B cell (primary cell): ENCODE results near the gene ARTN. TPM values are rescaled to one million over a fixed set of nuclear protein-coding genes. Genes with fewer than 3 reads are reported as not detected.

Experiments
- ATAC-seq: fragments of 200-7000 bp; cut with Tn5 transposase; one replicate; pipeline ENCODE4 v1.10.0; 2021; ENCODE audit warnings: low read depth, mild to moderate bottlenecking, moderate number of reproducible peaks, moderate library complexity
- CTCF ChIA-PET: fragments of 350-600 bp; sonication (Branson Sonifier 250); formaldehyde crosslinking; loops from one replicate; lab custom pipeline; 2021; ENCODE audit warnings: antibody characterized with exemption, inconsistent platforms; lab: Charles Lee
- POLR2A ChIA-PET: fragments of 350-600 bp; sonication (Branson Sonifier 250); formaldehyde crosslinking; loops from one replicate; lab custom pipeline; 2021; ENCODE audit warnings: antibody characterized with exemption; lab: Charles Lee
- DNase-seq: peaks from one replicate; pipeline ENCODE4 v3.0.0; 2013
- H2AFZ ChIP-seq: 2 replicates; pipeline ENCODE4 v1.6.1; 2012; ENCODE audit warnings: mild to moderate bottlenecking, low read depth, low read length; ENCODE audit not compliant: insufficient read depth, poor library complexity, severe bottlenecking
- H3K27ac ChIP-seq, 2 donors: 1 replicate in 1 of 2; 2 replicates in 1 of 2; pipeline ENCODE4 v1.5.1; 2012 to 2013; ENCODE audit warnings: low read length in 2 of 2, mild to moderate bottlenecking in 2 of 2, moderate library complexity in 1 of 2
- H3K27me3 ChIP-seq, 4 experiments: fragments of 200-600 bp in 1 of 4; sonication (generic) in 1 of 4; replicated peaks in 1 of 4; 1 replicate in 2 of 4; 2 replicates in 2 of 4; pipeline versions ENCODE4 v1.6.1 to v1.7.0; 2013 to 2016; ENCODE audit warnings: low read length in 3 of 4, mild to moderate bottlenecking in 2 of 4, mixed read lengths in 1 of 4, moderate library complexity in 1 of 4; ENCODE audit not compliant: insufficient read depth in 4 of 4, control insufficient read depth in 3 of 4; ENCODE audit errors: control extremely low read depth in 1 of 4
- H3K36me3 ChIP-seq, 2 experiments: replicated peaks in 1 of 2; 1 replicate in 1 of 2; 2 replicates in 1 of 2; pipeline versions ENCODE4 v1.6.1 to v1.7.1; 2013; ENCODE audit warnings: low read length in 1 of 2; ENCODE audit not compliant: insufficient read depth in 2 of 2, control insufficient read depth in 1 of 2; ENCODE audit errors: control extremely low read depth in 1 of 2, extremely low read depth in 1 of 2
- H3K4me1 ChIP-seq, 2 donors: fragments of 200-600 bp in 1 of 2; sonication (generic) in 1 of 2; 1 replicate in 1 of 2; 2 replicates in 1 of 2; pipeline versions ENCODE4 v1.5.1 to v1.6.1; 2013 to 2017; ENCODE audit warnings: low read length in 2 of 2; ENCODE audit not compliant: control insufficient read depth in 2 of 2, insufficient read depth in 2 of 2
- H3K4me2 ChIP-seq: replicated peaks from 2 replicates; pipeline ENCODE3; 2012; ENCODE audit warnings: mild to moderate bottlenecking, low read depth, low read length; ENCODE audit not compliant: poor library complexity, severe bottlenecking
- H3K4me3 ChIP-seq, 5 experiments: fragments of 200-600 bp in 1 of 5; sonication (generic) in 1 of 5; 1 replicate in 3 of 5; 2 replicates in 2 of 5; pipeline versions ENCODE4 v1.5.1 to v1.7.0; 2011 to 2016; ENCODE audit warnings: low read length in 4 of 5, mild to moderate bottlenecking in 4 of 5, low read depth in 2 of 5, control low read depth in 1 of 5, moderate library complexity in 1 of 5; ENCODE audit not compliant: insufficient read depth in 1 of 5; ENCODE audit errors: control extremely low read depth in 1 of 5, extremely low read depth in 1 of 5
- H3K79me2 ChIP-seq: fragments of 200-600 bp; sonication (generic); one replicate; pipeline ENCODE4 v1.6.0; 2016; ENCODE audit warnings: low read length; ENCODE audit not compliant: control insufficient read depth, insufficient read depth
- H3K9ac ChIP-seq: fragments of 200-600 bp; sonication (generic); 2 replicates; pipeline ENCODE4 v1.6.1; 2017; ENCODE audit warnings: mild to moderate bottlenecking, low read length, moderate library complexity
- H3K9me3 ChIP-seq, 3 donors: one replicate each; pipeline versions ENCODE4 v1.6.1 to v1.7.1; 2013; ENCODE audit warnings: low read length in 2 of 3; ENCODE audit not compliant: control insufficient read depth in 2 of 3, insufficient read depth in 1 of 3; ENCODE audit errors: control extremely low read depth in 1 of 3
- H4K20me1 ChIP-seq: 2 replicates; pipeline ENCODE4 v1.6.0; 2012; ENCODE audit warnings: mild to moderate bottlenecking, low read length; ENCODE audit not compliant: insufficient read depth, control insufficient read depth, poor library complexity, severe bottlenecking
- H3K27ac Mint-ChIP-seq: one replicate; pipeline ENCODE4 v1.8.0; 2021; ENCODE audit warnings: mixed read lengths
- H3K27me3 Mint-ChIP-seq: one replicate; pipeline ENCODE4 v1.8.0; 2021; ENCODE audit warnings: mixed read lengths
- H3K4me1 Mint-ChIP-seq: one replicate; pipeline ENCODE4 v1.8.0; 2021; ENCODE audit warnings: mixed read lengths
- H3K4me3 Mint-ChIP-seq: one replicate; pipeline ENCODE4 v1.8.0; 2021; ENCODE audit warnings: mixed read lengths
- H3K9me3 Mint-ChIP-seq: one replicate; pipeline ENCODE4 v1.8.0; 2022; ENCODE audit warnings: mixed read lengths; ENCODE audit not compliant: insufficient read depth
- CTCF ChIP-seq: fragments of 200-600 bp; IDR thresholded peaks from one replicate; pipeline ENCODE4 v1.8.0; 2022; ENCODE audit warnings: antibody characterized with exemption, mild to moderate bottlenecking
- EZH2 ChIP-seq: IDR thresholded peaks from 2 replicates; pipeline ENCODE4 v1.6.1; 2012; ENCODE audit warnings: borderline replicate concordance, low read depth, mild to moderate bottlenecking, moderate library complexity, low read length; ENCODE audit not compliant: insufficient read depth, poor library complexity, severe bottlenecking
- WGBS: methylation state at CpG from one replicate; pipeline ENCODE4 v1.1.5; 2013; ENCODE audit warnings: missing lambda C conversion rate; ENCODE audit not compliant: insufficient coverage; 5-methylcytosine and 5-hydroxymethylcytosine counted together
- intact Hi-C: fragments of 100-400 bp; cut with micrococcal nuclease; formaldehyde crosslinking; loops from one replicate; pipeline ENCODE4 v1.10.0; 2022
- polyA plus RNA-seq: library from polyadenylated mRNA; depleted of rRNA; stranded (reverse); fragments of >200 nt; gene quantifications from 2 replicates; pipeline ENCODE4 v1.2.3, GENCODE V29; 2012
- total RNA-seq, 2 donors: library from RNA; stranded (reverse); fragments of 120-200 nt in 1 of 2; gene quantifications; 1 replicate in 1 of 2; 2 replicates in 1 of 2; pipeline versions ENCODE4 v1.2.3 to v1.2.4, GENCODE V29; 2013 to 2022

ARTN gene
- total and polyA plus RNA-seq, 2 donors (not counting 1 experiment from before 2014, with no cell fraction given), result 0.13 to 0.64 TPM

- ChIA-PET CTCF (interaction anchor here (0.7 to 1.7 kb wide), 3 partner anchors 23 to 36 kb away, joined by 3 to 4 read pairs (median 4); partner anchors contain the start of genes ARTN and IPO13), POLR2A (interaction anchor here (0.7 kb wide), 1 partner anchor 10 kb away, joined by 4 read pairs; no protein-coding TSS in a partner anchor)
- Histone ChIP-seq H3K9me3 (no peaks in the 10 kb centered on the region), H3K27me3 (no peaks in the 10 kb centered on the region), H4K20me1 (peaks cover 8% of the 10 kb centered on the region), H3K4me3 (peak overlapping the region in 3 of 5 experiments; percentile 62 to 93 (median 83)), H3K9ac (peak overlapping the region; percentile 81), H3K27ac (no peak overlapping the region), H3K4me2 (peak overlapping the region; percentile 96), H2AFZ (peak overlapping the region; percentile 81), H3K36me3 (peaks cover 0 to 10% of the 10 kb centered on the region in 2 experiments), H3K4me1 (peaks cover 17 to 30% of the 10 kb centered on the region in 2 donors), H3K79me2 (peaks cover 23% of the 10 kb centered on the region)
- Mint-ChIP-seq H3K4me3 (peak overlapping the region; percentile 95), H3K9me3 (no peaks in the 10 kb centered on the region), H3K4me1 (peaks cover 34% of the 10 kb centered on the region), H3K27ac (no peak overlapping the region), H3K27me3 (no peaks in the 10 kb centered on the region)
- ATAC-seq (no peak), DNase-seq (no peak)
- TF ChIP-seq EZH2 (no peak), CTCF (no peak)
- intact Hi-C loops, result loop anchor here (1.0 kb wide), 2 partner anchors 23 to 319 kb away; partner anchors contain the start of genes IPO13 and KDM4A
- WGBS, result 63% methylated on average over 6 of the region's 7 CpGs
Measured at GRCh38 chr1:43969416-43969745, 35.8 kb downstream of the ARTN start.

GRCh38 chr1:43969746-43970466, 36.3 kb downstream of the ARTN start, which contains the start of gene DPH2:
DPH2 (plus strand) TSS chr1:43970010; CDS start chr1:43970176, 166 bp downstream.
- Histone ChIP-seq H3K79me2 (peaks cover 23% of the 10 kb centered on the region), H4K20me1 (peaks cover 10% of the 10 kb centered on the region), H3K27me3 (no peaks in the 10 kb centered on the region), H3K4me3 (peak within 1 kb of the TSS; percentile 62 to 96 (median 92)), H2AFZ (peak within 1 kb of the TSS; percentile 81), H3K4me1 (peaks cover 17 to 30% of the 10 kb centered on the region in 2 donors), H3K4me2 (peak within 1 kb of the TSS; percentile 96), H3K9ac (peak within 1 kb of the TSS; percentile 81), H3K9me3 (no peaks in the 10 kb centered on the region), H3K36me3 (peaks cover 0 to 10% of the 10 kb centered on the region in 2 experiments), H3K27ac (peak within 1 kb of the TSS in 1 of 2 donors; percentile 60)
- peak; percentile 85 for ATAC-seq
- Mint-ChIP-seq H3K4me1 (peaks cover 37% of the 10 kb centered on the region), H3K27me3 (no peaks in the 10 kb centered on the region), H3K9me3 (no peaks in the 10 kb centered on the region), H3K4me3 (peak within 1 kb of the TSS; percentile 95), H3K27ac (peak within 1 kb of the TSS; percentile 79)
- ChIA-PET POLR2A (interaction anchor here (0.6 to 0.7 kb wide), 2 partner anchors 10 to 23 kb away, joined by 3 to 4 read pairs; partner anchors contain the start of gene IPO13), CTCF (interaction anchor here (0.7 to 1.7 kb wide), 4 partner anchors 23 to 36 kb away, joined by 3 to 4 read pairs (median 4); partner anchors contain the start of genes ARTN and IPO13)
- DNase-seq, result peak; percentile 95
- intact Hi-C loops, result loop anchor here (1.0 to 10.0 kb wide), 4 partner anchors 24 to 1515 kb away; partner anchors contain the start of genes IPO13, KDM4A, PPCS and ST3GAL3
- TF ChIP-seq CTCF (no peak), EZH2 (no peak)
- 2% methylated on average over 42 of the region's 47 CpGs for WGBS
